Measurements from ENCODE around the gene PIAS4. TPM values are rescaled to one million over a fixed set of nuclear protein-coding genes. Genes with fewer than 3 reads are reported as not detected.

Gene PIAS4
- total and polyA plus RNA-seq, 2 of the 13 experiments (the other 11 are each of a cell fraction or from before 2014, with no cell fraction given): 9.0 to 20.1 TPM

GRCh38 chr19:4083677-4084546 is 76.4 kb downstream of the PIAS4 start (continued):
- TF ChIP-seq, protein P1, sequence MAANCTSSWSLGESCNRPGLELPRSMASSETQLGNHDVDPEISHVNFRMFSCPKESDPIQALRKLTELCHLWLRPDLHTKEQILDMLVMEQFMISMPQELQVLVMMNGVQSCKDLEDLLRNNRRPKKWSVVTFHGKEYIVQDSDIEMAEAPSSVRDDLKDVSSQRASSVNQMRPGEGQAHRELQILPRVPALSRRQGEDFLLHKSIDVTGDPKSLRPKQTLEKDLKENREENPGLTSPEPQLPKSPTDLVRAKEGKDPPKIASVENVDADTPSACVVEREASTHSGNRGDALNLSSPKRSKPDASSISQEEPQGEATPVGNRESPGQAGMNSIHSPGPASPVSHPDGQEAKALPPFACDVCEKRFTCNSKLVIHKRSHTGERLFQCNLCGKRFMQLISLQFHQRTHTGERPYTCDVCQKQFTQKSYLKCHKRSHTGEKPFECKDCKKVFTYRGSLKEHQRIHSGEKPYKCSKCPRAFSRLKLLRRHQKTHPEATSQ (CRISPR knock-in tag; IDR thresholded peaks at IDR 0.05; ENCODE audit: borderline replicate concordance): no peak
- peak; percentile 61 for TF ChIP-seq ZEB1 (IDR thresholded peaks at IDR 0.05; ENCODE audit: insufficient replicate concordance, low read depth)
- TF ChIP-seq KDM6A (CRISPR knock-in tag; IDR thresholded peaks at IDR 0.05; ENCODE audit: low read depth): no peak
- TF ChIP-seq GABPB1 (CRISPR knock-in tag; IDR thresholded peaks at IDR 0.05): peak; percentile 52; the same call in 1 of the 2 replicates
- TF ChIP-seq HOXD1 (CRISPR knock-in tag; IDR thresholded peaks at IDR 0.05): no peak
- TF ChIP-seq, protein P2, sequence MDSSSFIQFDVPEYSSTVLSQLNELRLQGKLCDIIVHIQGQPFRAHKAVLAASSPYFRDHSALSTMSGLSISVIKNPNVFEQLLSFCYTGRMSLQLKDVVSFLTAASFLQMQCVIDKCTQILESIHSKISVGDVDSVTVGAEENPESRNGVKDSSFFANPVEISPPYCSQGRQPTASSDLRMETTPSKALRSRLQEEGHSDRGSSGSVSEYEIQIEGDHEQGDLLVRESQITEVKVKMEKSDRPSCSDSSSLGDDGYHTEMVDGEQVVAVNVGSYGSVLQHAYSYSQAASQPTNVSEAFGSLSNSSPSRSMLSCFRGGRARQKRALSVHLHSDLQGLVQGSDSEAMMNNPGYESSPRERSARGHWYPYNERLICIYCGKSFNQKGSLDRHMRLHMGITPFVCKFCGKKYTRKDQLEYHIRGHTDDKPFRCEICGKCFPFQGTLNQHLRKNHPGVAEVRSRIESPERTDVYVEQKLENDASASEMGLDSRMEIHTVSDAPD (CRISPR knock-in tag; IDR thresholded peaks at IDR 0.05): no peak
- TF ChIP-seq ZBTB10 (CRISPR knock-in tag; IDR thresholded peaks at IDR 0.05; ENCODE audit: borderline replicate concordance): no peak
- TF ChIP-seq RARA (CRISPR knock-in tag; IDR thresholded peaks at IDR 0.05): peak; percentile 27; the same call in 1 of the 2 replicates
- TF ChIP-seq, protein P3, sequence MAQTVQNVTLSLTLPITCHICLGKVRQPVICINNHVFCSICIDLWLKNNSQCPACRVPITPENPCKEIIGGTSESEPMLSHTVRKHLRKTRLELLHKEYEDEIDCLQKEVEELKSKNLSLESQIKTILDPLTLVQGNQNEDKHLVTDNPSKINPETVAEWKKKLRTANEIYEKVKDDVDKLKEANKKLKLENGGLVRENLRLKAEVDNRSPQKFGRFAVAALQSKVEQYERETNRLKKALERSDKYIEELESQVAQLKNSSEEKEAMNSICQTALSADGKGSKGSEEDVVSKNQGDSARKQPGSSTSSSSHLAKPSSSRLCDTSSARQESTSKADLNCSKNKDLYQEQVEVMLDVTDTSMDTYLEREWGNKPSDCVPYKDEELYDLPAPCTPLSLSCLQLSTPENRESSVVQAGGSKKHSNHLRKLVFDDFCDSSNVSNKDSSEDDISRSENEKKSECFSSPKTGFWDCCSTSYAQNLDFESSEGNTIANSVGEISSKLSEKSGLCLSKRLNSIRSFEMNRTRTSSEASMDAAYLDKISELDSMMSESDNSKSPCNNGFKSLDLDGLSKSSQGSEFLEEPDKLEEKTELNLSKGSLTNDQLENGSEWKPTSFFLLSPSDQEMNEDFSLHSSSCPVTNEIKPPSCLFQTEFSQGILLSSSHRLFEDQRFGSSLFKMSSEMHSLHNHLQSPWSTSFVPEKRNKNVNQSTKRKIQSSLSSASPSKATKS (CRISPR knock-in tag; IDR thresholded peaks at IDR 0.05): no peak
- TF ChIP-seq, protein P4, sequence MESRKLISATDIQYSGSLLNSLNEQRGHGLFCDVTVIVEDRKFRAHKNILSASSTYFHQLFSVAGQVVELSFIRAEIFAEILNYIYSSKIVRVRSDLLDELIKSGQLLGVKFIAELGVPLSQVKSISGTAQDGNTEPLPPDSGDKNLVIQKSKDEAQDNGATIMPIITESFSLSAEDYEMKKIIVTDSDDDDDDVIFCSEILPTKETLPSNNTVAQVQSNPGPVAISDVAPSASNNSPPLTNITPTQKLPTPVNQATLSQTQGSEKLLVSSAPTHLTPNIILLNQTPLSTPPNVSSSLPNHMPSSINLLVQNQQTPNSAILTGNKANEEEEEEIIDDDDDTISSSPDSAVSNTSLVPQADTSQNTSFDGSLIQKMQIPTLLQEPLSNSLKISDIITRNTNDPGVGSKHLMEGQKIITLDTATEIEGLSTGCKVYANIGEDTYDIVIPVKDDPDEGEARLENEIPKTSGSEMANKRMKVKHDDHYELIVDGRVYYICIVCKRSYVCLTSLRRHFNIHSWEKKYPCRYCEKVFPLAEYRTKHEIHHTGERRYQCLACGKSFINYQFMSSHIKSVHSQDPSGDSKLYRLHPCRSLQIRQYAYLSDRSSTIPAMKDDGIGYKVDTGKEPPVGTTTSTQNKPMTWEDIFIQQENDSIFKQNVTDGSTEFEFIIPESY (CRISPR knock-in tag; IDR thresholded peaks at IDR 0.05): peak; percentile 67
- TF ChIP-seq TBL1XR1 (IDR thresholded peaks at IDR 0.05; ENCODE audit: borderline replicate concordance, low read length, partially characterized antibody): no peak
- TF ChIP-seq SOX13 (IDR thresholded peaks at IDR 0.05): no peak
- no peak for TF ChIP-seq SOX13 (CRISPR knock-in tag; conservative IDR thresholded peaks at IDR 0.05 in 1 of 2, IDR thresholded peaks at IDR 0.05 in 1 of 2)
- peak; percentile 63 for TF ChIP-seq ZFX (CRISPR knock-in tag; IDR thresholded peaks at IDR 0.05; ENCODE audit: low read depth)
- peak; percentile 92 for TF ChIP-seq ZNF121 (CRISPR knock-in tag; IDR thresholded peaks at IDR 0.05)

Measured in HepG2 (cell line).